Measurements from ENCODE around the gene TRIM47. TPM values are rescaled to one million over a fixed set of nuclear protein-coding genes. Genes with fewer than 3 reads are reported as not detected.

The TRIM47 gene
- total RNA-seq, 4 donors from 2014 or later: 6.8 to 70.1 (median 19.0) TPM

- TF ChIP-seq POLR2A (IDR thresholded peaks at IDR 0.05) (no peak), CTCF (IDR thresholded peaks at IDR 0.05) (peak in 1 of 4 experiments; percentile 9)
- intact Hi-C loops (cut with DNase I; ENCODE audit: low total_unique reads): no loop called here
- H3K4me1 ChIP-seq: peaks cover 19 to 43% of the 10 kb centered on the region in 2 donors
Observed at GRCh38 chr17:75876190-75876937, 2.0 kb downstream of the TRIM47 start.

GRCh38 chr17:75875940-75876189, 2.5 kb downstream of the TRIM47 start:
- Histone ChIP-seq H3K27me3 (no peaks in the 10 kb centered on the region), H3K4me1 (peaks cover 19 to 43% of the 10 kb centered on the region in 2 donors), H3K9me3 (no peaks in the 10 kb centered on the region), H3K4me3 (no peak overlapping the region), H3K27ac (peak overlapping the region; percentile 98 to 99), H3K36me3 (no peaks in the 10 kb centered on the region)
- peak in 1 of 2 donors; percentile 62 for DNase-seq
- intact Hi-C loops (cut with DNase I; ENCODE audit: low total_unique reads): no loop called here
- no peak for TF ChIP-seq CTCF (IDR thresholded peaks at IDR 0.05)
- TF ChIP-seq POLR2A (IDR thresholded peaks at IDR 0.05): no peak

More at GRCh38 chr17:75876190-75876937, 2.0 kb downstream of the TRIM47 start:
- no peaks in the 10 kb centered on the region for H3K27me3 ChIP-seq
- H3K36me3 ChIP-seq: no peaks in the 10 kb centered on the region
- H3K4me3 ChIP-seq: peak overlapping the region; percentile 54
- H3K27ac ChIP-seq: peak overlapping the region; percentile 98 to 99
- DNase-seq: peak in 1 of 2 donors; percentile 51
- no peaks in the 10 kb centered on the region for H3K9me3 ChIP-seq

- DNase-seq: no peak
- H3K4me3 ChIP-seq: no peak overlapping the region
- no peaks in the 10 kb centered on the region for H3K9me3 ChIP-seq
- intact Hi-C loops (cut with DNase I; ENCODE audit: low total_unique reads): no loop called here
- no peaks in the 10 kb centered on the region for H3K36me3 ChIP-seq
- H3K27ac ChIP-seq: peak overlapping the region; percentile 98 to 99
- H3K4me1 ChIP-seq: peaks cover 19 to 43% of the 10 kb centered on the region in 2 donors
- no peaks in the 10 kb centered on the region for H3K27me3 ChIP-seq
- TF ChIP-seq POLR2A (IDR thresholded peaks at IDR 0.05) (no peak), CTCF (IDR thresholded peaks at IDR 0.05) (no peak)
Observed at GRCh38 chr17:75875182-75875939, 3.0 kb downstream of the TRIM47 start.

GRCh38 chr17:75874323-75875181, 3.8 kb downstream of the TRIM47 start:
- Histone ChIP-seq H3K36me3 (no peaks in the 10 kb centered on the region), H3K27me3 (no peaks in the 10 kb centered on the region), H3K4me3 (no peak overlapping the region), H3K27ac (peak overlapping the region; percentile 98 to 99), H3K9me3 (no peaks in the 10 kb centered on the region), H3K4me1 (peaks cover 19 to 43% of the 10 kb centered on the region in 2 donors)
- intact Hi-C loops (cut with DNase I; ENCODE audit: low total_unique reads): no loop called here
- no peak for TF ChIP-seq CTCF (IDR thresholded peaks at IDR 0.05)
- no peak for TF ChIP-seq POLR2A (IDR thresholded peaks at IDR 0.05)
- DNase-seq: no peak

Data from uterus (tissue), 4 donors.